Gastrocnemius medialis (tissue), 4 donors: ENCODE data around the gene THSD7A.

Experiments used
- CTCF ChIP-seq, 5 experiments: fragments of 450-650 bp in 3 of 5; fragments of 200-600 bp in 2 of 5; sonication (generic) in 2 of 5; IDR thresholded peaks in 4 of 5; conservative IDR thresholded peaks in 1 of 5; 1 replicate in 4 of 5; 2 replicates in 1 of 5; pipeline ENCODE4 v1.5.1; 2016 to 2019; ENCODE audit warnings: antibody characterized with exemption in 5 of 5, mild to moderate bottlenecking in 3 of 5, moderate library complexity in 3 of 5
- POLR2A ChIP-seq, 2 donors: fragments of 450-650 bp; IDR thresholded peaks; one replicate each; pipeline ENCODE4 v1.6.1; 2017; ENCODE audit warnings: antibody characterized with exemption in 2 of 2, mild to moderate bottlenecking in 2 of 2, moderate library complexity in 2 of 2

- no peak for TF ChIP-seq CTCF (IDR thresholded peaks at IDR 0.05 in 4 of 5, conservative IDR thresholded peaks at IDR 0.05 in 1 of 5)
- TF ChIP-seq POLR2A (IDR thresholded peaks at IDR 0.05) = no peak
Observed at GRCh38 chr7:11464624-11465023, 367.4 kb downstream of the THSD7A start.
